ENCODE measurements around the gene TTLL8. TPM values are rescaled to one million over a fixed set of nuclear protein-coding genes. Genes with fewer than 3 reads are reported as not detected.

TTLL8 gene
- total RNA-seq, 2 donors from 2014 or later = not detected

DNA sequence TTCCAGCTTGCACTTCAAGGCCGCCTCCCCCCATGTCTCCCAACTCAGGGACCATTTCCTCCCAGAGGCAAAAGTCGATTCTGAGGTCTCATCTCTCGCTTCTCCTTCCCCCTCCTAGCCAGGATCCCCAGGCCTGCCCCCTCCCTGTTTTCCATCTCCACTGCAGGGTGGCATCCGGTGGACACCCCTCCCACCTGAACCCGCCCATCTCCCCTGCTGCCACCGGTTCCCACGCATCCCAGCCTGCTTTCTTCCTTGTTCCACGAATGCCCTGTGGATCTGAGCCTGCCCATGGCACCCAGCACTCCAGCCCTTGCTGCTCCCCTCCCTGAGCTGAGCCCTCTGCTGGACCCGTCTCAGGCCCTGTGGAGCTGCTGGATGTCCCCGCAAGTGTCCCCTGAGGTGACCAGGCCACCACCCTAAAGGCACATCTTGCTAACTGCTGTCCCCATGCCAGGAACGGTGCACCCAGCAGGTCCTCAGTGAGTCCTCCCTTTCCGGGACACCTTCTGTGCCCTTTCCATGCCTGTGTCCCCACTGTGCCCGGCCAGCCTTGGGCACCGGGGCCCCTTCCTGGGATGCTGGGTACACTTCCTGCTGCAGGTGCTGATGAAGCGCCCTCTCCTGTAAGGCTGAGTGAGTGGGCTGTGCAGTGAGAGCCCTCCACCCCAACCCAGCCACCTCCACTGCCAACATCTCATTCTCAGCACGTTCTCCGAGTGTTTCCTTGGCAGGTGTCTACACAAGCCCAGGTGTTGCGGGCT lies 46.5 kb downstream of the TTLL8 start:
- Histone ChIP-seq H3K4me1 (no peaks in the 10 kb centered on the region), H3K36me3 (no peaks in the 10 kb centered on the region), H3K27me3 (peaks cover 61% of the 10 kb centered on the region), H3K9me3 (no peaks in the 10 kb centered on the region), H3K4me3 (no peak overlapping the region), H3K9ac (ENCODE audit: low read depth in 2 of 2, low read length in 2 of 2) (no peak overlapping the region), H3K27ac (no peak overlapping the region)
- intact Hi-C loops (cut with DNase I) = no loop called here
- TF ChIP-seq, protein P1, sequence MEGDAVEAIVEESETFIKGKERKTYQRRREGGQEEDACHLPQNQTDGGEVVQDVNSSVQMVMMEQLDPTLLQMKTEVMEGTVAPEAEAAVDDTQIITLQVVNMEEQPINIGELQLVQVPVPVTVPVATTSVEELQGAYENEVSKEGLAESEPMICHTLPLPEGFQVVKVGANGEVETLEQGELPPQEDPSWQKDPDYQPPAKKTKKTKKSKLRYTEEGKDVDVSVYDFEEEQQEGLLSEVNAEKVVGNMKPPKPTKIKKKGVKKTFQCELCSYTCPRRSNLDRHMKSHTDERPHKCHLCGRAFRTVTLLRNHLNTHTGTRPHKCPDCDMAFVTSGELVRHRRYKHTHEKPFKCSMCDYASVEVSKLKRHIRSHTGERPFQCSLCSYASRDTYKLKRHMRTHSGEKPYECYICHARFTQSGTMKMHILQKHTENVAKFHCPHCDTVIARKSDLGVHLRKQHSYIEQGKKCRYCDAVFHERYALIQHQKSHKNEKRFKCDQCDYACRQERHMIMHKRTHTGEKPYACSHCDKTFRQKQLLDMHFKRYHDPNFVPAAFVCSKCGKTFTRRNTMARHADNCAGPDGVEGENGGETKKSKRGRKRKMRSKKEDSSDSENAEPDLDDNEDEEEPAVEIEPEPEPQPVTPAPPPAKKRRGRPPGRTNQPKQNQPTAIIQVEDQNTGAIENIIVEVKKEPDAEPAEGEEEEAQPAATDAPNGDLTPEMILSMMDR (IDR thresholded peaks at IDR 0.05) = no peak
- DNase-seq = no peak

DNA sequence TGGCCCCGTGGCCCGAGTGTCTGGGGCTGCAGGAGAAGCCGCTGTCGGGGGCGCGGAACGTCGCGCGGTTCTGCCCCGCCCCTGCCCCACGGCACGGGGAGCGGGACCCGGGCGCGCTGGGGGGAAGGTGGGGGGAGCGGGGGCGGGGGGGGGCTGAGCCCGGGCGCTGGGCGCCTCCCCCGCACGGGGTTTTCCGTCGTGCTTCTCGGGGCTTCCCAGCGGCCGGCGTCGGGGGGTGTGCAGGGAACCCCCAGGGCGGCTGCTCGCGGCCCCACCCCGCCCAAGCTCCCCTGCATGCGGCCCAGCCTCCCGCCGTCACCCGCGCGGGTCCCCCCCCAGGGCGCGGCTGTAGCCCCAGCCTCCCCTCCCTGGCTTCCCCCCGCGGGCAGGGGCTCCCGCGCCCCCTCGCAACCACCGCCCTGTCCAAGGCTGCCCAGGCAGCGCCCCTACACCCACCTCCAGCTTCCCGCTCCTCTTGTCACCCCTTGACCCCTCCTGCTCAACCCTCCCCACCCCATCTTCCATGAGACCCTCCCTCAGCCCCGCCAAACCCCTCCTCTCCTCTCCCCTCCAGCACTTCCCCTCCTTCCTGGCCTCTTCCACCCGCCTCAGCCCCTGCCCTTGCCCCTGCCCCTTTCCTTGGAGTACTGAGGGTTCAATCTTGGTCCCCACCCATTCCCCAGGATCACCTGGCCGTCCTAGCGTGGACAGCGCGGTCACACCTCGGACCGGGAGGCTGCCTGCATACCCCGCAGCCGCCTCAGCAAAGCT lies 47.2 kb downstream of the TTLL8 start:
- no peak overlapping the region for H3K4me3 ChIP-seq
- DNase-seq = no peak
- intact Hi-C loops (cut with DNase I) = no loop called here
- peaks cover 54% of the 10 kb centered on the region for H3K27me3 ChIP-seq
- H3K9ac ChIP-seq (ENCODE audit: low read depth in 2 of 2, low read length in 2 of 2) = no peak overlapping the region
- H3K9me3 ChIP-seq = no peaks in the 10 kb centered on the region
- H3K4me1 ChIP-seq = no peaks in the 10 kb centered on the region
- TF ChIP-seq, protein P1 (IDR thresholded peaks at IDR 0.05) = no peak
- no peaks in the 10 kb centered on the region for H3K36me3 ChIP-seq
- no peak overlapping the region for H3K27ac ChIP-seq

DNA sequence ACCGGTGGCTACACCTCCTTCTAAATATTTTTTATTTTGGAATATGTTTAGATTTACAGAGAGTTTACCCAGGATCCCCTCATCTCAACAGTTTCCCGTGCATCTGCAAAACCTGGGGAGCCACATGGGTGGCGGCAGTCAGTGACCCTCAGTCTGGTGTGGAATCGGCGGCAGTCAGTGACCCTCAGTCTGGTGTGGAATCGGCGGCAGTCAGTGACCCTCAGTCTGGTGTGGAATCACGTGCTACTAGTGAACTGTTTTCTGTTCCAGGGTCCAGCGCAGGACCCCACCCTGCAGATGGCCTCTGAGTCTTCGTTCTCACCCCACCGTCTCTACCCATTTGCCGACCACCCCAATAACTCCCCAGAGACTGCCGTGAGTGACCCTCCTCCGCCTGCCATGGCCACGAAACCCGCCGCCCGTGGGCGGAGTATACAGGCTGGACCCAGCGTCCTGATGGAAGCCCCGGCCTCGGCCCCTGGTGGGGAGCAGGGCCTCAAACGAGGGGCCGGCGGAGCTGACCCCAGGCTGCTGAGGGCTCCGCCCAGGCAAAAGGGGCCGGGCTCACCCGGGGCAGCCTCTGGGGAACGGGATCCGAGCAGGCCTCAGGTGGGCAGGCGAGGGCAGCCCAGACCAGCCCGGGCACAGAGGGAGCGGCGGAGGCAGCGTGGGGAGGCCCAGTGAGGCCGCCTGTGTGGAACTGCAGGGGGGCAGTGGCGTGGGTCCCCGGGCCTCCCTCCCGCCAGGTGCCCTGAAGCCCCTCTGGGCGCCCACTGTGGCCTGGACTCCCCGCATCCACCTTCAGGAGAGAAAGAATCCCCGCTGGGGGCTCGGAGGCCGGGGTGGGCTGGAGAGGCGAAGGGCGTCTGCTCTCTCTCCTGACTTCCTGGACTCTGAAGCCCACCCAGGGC lies 48.1 kb downstream of the TTLL8 start:
- intact Hi-C loops (cut with DNase I) = no loop called here
- Histone ChIP-seq H3K4me1 (no peaks in the 10 kb centered on the region), H3K4me3 (no peak overlapping the region), H3K27ac (no peak overlapping the region), H3K36me3 (no peaks in the 10 kb centered on the region), H3K9me3 (no peaks in the 10 kb centered on the region), H3K9ac (ENCODE audit: low read depth in 2 of 2, low read length in 2 of 2) (no peak overlapping the region), H3K27me3 (peaks cover 46% of the 10 kb centered on the region)
- no peak for DNase-seq
- TF ChIP-seq, protein P1 (IDR thresholded peaks at IDR 0.05) = no peak

DNA sequence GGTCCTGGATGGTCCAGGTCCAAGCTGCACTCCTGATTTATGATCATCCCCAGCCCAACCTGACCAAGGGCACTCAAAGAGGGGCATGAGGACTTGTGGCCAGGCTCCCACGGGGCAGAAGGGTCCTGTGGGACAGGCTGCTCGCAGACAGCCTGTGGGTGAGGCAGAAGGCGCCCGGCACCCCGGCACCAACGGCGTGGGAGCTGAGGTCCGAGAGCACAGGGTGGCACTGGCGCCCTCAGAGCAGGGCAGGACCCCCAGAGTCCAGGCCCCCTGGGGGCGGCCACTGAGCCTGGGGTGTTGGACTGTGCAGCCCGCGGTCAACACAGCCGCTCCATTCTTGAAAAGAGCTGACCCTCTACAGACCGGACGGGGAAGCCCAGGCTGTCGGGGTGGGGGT lies 48.8 kb downstream of the TTLL8 start:
- Histone ChIP-seq H3K4me1 (no peaks in the 10 kb centered on the region), H3K9me3 (no peaks in the 10 kb centered on the region), H3K36me3 (no peaks in the 10 kb centered on the region), H3K27me3 (peaks cover 39% of the 10 kb centered on the region), H3K27ac (no peak overlapping the region), H3K4me3 (no peak overlapping the region), H3K9ac (ENCODE audit: low read depth in 2 of 2, low read length in 2 of 2) (no peak overlapping the region)
- DNase-seq = no peak
- TF ChIP-seq, protein P1 (IDR thresholded peaks at IDR 0.05) = no peak
- intact Hi-C loops (cut with DNase I) = no loop called here
